Chondrocyte (in vitro differentiated cells): Measurements from ENCODE around the gene HPCA. TPM values are rescaled to one million over a fixed set of nuclear protein-coding genes. Genes with fewer than 3 reads are reported as not detected.

Source experiments
- DNase-seq: peaks from one replicate; pipeline ENCODE4 v3.0.0; 2021; ENCODE audit warnings: mixed read lengths, low spot score
- H3K27ac Mint-ChIP-seq: one replicate; pipeline ENCODE4 v1.8.0; 2021; ENCODE audit warnings: mild to moderate bottlenecking, moderate library complexity, mixed read lengths; ENCODE audit not compliant: unreplicated experiment
- H3K27me3 Mint-ChIP-seq: 2 replicates; pipeline ENCODE4 v1.8.0; 2021; ENCODE audit warnings: low read depth, mixed read lengths
- H3K36me3 Mint-ChIP-seq: 2 replicates; pipeline ENCODE4 v1.8.0; 2021; ENCODE audit warnings: low read depth, mixed read lengths
- H3K4me1 Mint-ChIP-seq: 2 replicates; pipeline ENCODE4 v1.8.0; 2021; ENCODE audit warnings: low read depth, mild to moderate bottlenecking, mixed read lengths
- H3K4me3 Mint-ChIP-seq: one replicate; pipeline ENCODE4 v1.8.0; 2021; ENCODE audit warnings: mild to moderate bottlenecking, moderate library complexity, mixed read lengths; ENCODE audit not compliant: unreplicated experiment
- H3K9me3 Mint-ChIP-seq: 2 replicates; pipeline ENCODE4 v1.8.0; 2021; ENCODE audit warnings: low read depth, mixed read lengths
- CTCF ChIP-seq: fragments of 200-600 bp; sonication (generic); IDR thresholded peaks from 2 replicates; pipeline ENCODE4 v1.5.0; 2021; ENCODE audit warnings: antibody characterized with exemption, mild to moderate bottlenecking, moderate library complexity
- total RNA-seq: library from RNA; stranded (reverse); gene quantifications from 3 replicates; pipeline ENCODE4 v1.2.1, GENCODE V29; 2021

HPCA gene
- total RNA-seq, 1 donor from 2014 or later = not detected

DNA sequence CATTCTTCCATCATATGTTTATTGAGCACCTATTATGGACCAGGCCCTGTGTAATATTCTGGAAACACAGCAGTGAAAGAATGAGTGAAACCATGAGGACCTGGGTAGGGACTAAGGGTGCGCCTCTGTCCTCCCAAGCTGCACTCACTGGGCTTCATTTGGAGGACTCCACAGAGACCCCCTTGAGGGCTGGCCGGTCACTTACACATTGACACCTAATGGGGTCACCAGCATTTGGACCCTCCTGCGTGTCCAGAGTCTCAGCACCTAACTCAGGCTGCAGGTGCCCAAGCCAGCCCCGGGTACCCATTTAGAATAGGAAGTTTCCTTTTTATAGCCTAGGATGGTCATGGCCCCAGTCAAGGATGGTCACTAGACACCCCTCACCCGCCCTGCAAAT is 12.8 kb upstream of the HPCA start:
- no peak overlapping the region for H3K27ac Mint-ChIP-seq
- H3K4me1 Mint-ChIP-seq = peaks cover 27% of the 10 kb centered on the region
- no peak for DNase-seq
- H3K9me3 Mint-ChIP-seq = no peaks in the 10 kb centered on the region
- no peak overlapping the region for H3K4me3 Mint-ChIP-seq
- TF ChIP-seq CTCF = no peak
- H3K36me3 Mint-ChIP-seq = no peaks in the 10 kb centered on the region
- H3K27me3 Mint-ChIP-seq = peaks cover 13% of the 10 kb centered on the region

DNA sequence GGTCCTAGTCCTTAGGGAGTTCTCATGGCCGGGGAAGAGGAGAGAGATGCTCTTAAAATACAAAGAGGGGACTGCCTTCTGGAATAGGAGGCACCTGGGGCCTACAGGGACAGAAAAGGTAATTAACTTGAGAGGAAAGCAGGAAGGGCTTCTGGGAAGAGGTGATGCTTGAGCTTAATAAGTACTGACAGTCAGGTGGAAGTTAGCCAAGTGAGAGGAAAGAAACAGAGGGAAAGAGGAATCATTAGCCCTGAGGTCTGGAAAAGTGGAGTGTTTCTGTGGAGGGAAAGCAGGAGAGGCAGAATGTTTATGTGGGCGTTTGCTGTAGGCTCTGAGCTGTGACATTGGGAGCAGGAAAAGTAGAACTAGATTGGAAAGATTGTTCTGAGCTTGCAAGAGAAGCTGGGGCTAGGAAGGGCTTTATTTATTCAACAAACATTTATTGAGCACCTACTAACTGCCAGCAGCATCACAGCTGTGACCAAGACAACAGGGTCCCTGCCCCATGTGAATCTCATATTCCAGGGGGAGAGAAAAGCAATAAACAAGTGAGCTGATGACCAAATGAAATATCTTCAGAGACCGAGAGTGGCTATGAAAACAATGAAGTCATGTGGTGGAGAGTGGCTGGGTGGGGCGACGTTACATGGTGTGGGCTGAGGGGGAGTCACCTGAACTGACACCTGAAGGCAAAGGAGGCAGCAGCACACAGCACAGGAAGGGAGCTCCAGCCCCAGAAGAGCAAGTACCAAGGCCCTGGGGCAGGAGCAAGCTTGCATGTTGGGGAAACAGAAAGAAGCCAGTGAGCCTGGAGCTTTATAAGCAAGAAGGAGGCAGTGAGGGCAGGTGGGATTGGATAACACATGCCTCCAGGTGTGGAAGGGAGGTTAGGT is 11.2 kb upstream of the HPCA start:
- H3K4me3 Mint-ChIP-seq = no peak overlapping the region
- TF ChIP-seq CTCF = no peak
- peaks cover 13% of the 10 kb centered on the region for H3K27me3 Mint-ChIP-seq
- no peak for DNase-seq
- no peaks in the 10 kb centered on the region for H3K9me3 Mint-ChIP-seq
- no peaks in the 10 kb centered on the region for H3K36me3 Mint-ChIP-seq
- H3K27ac Mint-ChIP-seq = no peak overlapping the region
- H3K4me1 Mint-ChIP-seq = peaks cover 24% of the 10 kb centered on the region

DNA sequence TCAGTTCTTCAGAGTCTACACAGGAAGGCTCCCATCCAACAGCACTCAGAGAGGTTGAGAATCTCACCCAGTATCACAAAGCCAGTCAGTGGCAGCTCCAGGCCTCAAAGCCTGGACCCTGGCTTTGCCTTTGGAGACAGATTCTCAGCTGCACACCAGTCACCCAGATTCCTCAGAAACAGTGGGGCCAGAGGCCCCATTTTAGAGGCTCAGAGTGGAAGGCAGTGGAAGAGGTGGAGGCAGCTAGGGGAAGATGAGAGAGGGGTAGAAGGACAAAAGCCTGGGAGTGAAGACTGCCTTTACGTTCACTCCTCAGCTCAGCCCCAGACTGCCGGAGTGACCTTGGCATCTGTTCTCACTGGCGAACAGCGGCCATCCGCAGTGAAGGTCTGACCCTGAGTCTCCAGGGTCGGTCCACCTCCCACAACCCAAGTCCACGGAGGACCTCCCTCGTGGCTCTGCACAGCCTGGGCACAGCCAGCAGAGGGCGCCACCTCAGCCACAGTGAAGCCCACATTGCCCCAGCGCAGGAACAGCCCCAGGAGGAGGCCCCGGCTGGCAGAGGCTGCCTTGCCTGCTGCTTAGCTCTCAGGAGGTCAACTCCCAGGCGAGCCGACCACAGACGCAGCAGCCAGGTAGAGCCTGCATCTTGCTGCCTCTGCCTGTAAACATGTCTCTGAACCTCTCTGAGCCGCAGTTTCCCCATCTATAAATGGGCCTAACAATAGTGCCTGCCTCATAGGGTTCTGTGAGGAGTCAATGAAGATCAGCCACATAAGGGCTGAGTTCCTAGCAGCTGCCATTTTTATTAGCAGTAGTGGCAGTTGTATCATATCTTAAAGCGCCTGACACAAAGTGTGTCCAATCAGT is 9.7 kb upstream of the HPCA start:
- no peaks in the 10 kb centered on the region for H3K36me3 Mint-ChIP-seq

DNA sequence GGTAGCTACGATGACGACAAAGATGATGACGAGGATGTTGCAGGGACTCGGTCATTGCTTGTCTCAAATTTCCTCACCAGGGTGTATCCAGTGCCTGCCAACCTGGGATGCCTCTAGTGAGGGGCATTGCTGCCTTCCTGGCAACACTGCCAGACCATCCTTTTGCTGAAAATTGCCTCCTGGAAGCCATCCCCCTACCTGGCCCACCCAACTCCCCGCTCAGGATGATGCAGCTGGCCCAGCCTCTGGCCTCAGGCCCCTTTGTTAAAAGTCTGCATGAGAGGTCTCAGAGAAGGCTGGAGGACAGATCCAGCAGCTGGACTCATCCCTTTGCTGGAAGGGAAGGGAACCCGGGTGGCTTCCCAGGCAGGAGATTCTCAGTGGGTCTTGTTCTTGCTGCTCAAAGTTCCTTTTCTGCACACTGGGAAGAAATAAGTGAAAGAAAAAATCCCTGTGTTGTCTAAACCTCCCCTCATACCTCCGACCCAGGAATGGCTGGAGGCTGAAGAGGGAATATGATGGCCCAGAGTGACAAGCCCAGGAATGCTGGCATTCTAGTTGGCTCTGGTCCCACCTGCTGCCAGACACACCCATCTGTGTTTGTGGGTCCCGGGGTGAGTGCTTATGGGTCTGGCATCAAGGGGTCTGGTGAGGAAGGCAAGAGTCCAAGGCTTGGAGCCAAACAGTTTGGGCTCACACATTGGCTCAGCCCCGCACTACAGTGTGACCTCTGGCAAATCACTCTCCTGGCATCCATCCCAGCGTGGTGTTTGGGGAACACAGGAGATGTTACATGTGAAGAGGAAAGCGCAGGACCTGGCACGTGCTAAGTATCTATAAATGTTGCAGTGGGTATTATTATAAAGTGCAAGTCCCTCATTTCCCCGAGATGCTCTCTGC is 8.8 kb upstream of the HPCA start:
- no peaks in the 10 kb centered on the region for H3K36me3 Mint-ChIP-seq
- no peak overlapping the region for H3K27ac Mint-ChIP-seq
- DNase-seq = no peak
- TF ChIP-seq CTCF = no peak
- peaks cover 10% of the 10 kb centered on the region for H3K4me1 Mint-ChIP-seq
- no peak overlapping the region for H3K4me3 Mint-ChIP-seq
- H3K27me3 Mint-ChIP-seq = peaks cover 13% of the 10 kb centered on the region
- H3K9me3 Mint-ChIP-seq = no peaks in the 10 kb centered on the region

More for the DNA sequence above, 9.7 kb upstream of the HPCA start:
- Mint-ChIP-seq H3K27me3 (peaks cover 13% of the 10 kb centered on the region), H3K4me3 (no peak overlapping the region), H3K9me3 (no peaks in the 10 kb centered on the region), H3K4me1 (peaks cover 16% of the 10 kb centered on the region), H3K27ac (no peak overlapping the region)
- TF ChIP-seq CTCF = peak; percentile 81
- no peak for DNase-seq
